Subcutaneous abdominal adipose tissue (tissue), 5 donors: ENCODE measurements around the gene DIP2B.

ENCODE experiments used
- H3K27ac ChIP-seq: one replicate; pipeline ENCODE4 v1.7.0; 2013; ENCODE audit warnings: low read depth, mild to moderate bottlenecking, inconsistent platforms, low read length, moderate library complexity
- H3K27me3 ChIP-seq, 5 donors: one replicate each; pipeline ENCODE4 v1.7.0; 2013; ENCODE audit warnings: low read length in 5 of 5, inconsistent platforms in 1 of 5; ENCODE audit not compliant: control insufficient read depth in 5 of 5, insufficient read depth in 4 of 5
- H3K36me3 ChIP-seq, 5 donors: one replicate each; pipeline ENCODE4 v1.7.0; 2013; ENCODE audit warnings: low read length in 5 of 5; ENCODE audit not compliant: control insufficient read depth in 5 of 5, insufficient read depth in 5 of 5
- H3K4me1 ChIP-seq, 5 donors: one replicate each; pipeline ENCODE4 v1.7.0; 2013; ENCODE audit warnings: low read length in 5 of 5, mild to moderate bottlenecking in 3 of 5, moderate library complexity in 1 of 5; ENCODE audit not compliant: control insufficient read depth in 5 of 5, insufficient read depth in 5 of 5
- H3K4me3 ChIP-seq, 5 donors: one replicate each; pipeline ENCODE4 v1.7.0; 2013; ENCODE audit warnings: low read length in 5 of 5, low read depth in 1 of 5
- H3K9ac ChIP-seq, 5 donors: one replicate each; pipeline ENCODE4 v1.7.0; 2013; ENCODE audit warnings: low read length in 5 of 5, mild to moderate bottlenecking in 4 of 5, moderate library complexity in 3 of 5
- H3K9me3 ChIP-seq, 5 donors: one replicate each; pipeline ENCODE4 v1.7.0; 2013; ENCODE audit warnings: low read length in 5 of 5; ENCODE audit not compliant: control insufficient read depth in 5 of 5
- donor health status: healthy.
- donor health status: healthy.
- donor health status: healthy.
- donor health status: healthy.
- donor health status: healthy.

DIP2B gene

GRCh38 chr12:50638482-50638880 lies 133.7 kb downstream of the DIP2B start:
- H3K9me3 ChIP-seq: no peaks in the 10 kb centered on the region
- no peak overlapping the region for H3K9ac ChIP-seq
- H3K27me3 ChIP-seq: no peaks in the 10 kb centered on the region
- H3K4me3 ChIP-seq: no peak overlapping the region
- peaks cover 0 to 24% (median 12%) of the 10 kb centered on the region in 5 donors for H3K4me1 ChIP-seq
- H3K27ac ChIP-seq: no peak overlapping the region
- H3K36me3 ChIP-seq: peaks cover 0 to 21% (median 8%) of the 10 kb centered on the region in 5 donors

DNA sequence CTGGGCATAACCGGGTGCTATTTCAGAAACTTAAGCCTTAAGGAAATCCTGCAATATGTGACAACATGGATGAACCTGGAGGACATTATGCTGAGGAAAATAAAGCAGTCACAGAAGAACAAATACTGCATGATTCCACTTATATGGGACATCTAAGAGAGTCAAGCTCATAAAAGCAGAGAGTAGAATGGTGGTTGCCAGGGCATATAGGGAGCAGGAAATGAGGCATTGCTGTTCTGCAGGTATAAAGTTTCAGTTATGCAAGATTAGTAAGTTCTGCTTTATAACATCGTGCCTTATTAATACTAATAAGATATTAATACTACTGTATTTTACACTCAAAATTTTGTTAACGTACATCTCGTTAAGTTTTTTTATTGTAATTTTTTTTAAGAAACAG lies 134.9 kb downstream of the DIP2B start:
- H3K9me3 ChIP-seq: no peaks in the 10 kb centered on the region
- no peak overlapping the region for H3K27ac ChIP-seq
- H3K36me3 ChIP-seq: peaks cover 0 to 21% (median 10%) of the 10 kb centered on the region in 5 donors
- H3K9ac ChIP-seq: no peak overlapping the region
- peaks cover 0 to 19% (median 6%) of the 10 kb centered on the region in 5 donors for H3K4me1 ChIP-seq
- H3K27me3 ChIP-seq: no peaks in the 10 kb centered on the region
- H3K4me3 ChIP-seq: no peak overlapping the region

DNA sequence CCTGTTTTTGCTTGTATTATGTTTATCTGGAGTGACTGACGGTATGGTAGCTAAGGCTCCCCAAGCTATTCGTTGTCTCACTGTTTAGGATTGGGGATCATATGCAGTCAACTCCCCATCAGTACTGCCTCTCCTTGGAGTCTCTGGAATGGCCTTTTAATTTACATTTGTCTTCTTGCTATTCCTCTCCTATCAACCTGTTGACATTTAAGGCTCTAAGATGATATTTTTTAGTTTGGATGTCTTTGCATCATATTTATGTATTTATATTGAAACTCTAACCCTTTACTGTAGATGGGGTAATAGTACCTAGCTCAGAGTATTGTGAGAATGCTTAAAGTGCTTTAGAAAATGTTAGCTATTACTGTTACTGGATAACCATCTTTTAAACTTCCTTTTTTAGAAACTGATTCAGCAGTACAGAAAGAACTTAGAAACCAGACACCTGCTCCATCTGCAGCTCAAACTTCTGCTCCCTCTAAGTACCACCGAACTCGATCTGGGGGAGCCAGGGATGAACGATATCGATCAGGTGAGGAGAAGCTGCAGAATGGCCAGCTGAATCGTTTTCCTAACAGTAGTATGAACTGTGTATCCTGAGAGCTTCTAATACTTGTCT lies 135.6 kb downstream of the DIP2B start:
- H3K27ac ChIP-seq: no peak overlapping the region
- peaks cover 0 to 21% (median 10%) of the 10 kb centered on the region in 5 donors for H3K36me3 ChIP-seq
- H3K27me3 ChIP-seq: no peaks in the 10 kb centered on the region
- no peak overlapping the region for H3K9ac ChIP-seq
- H3K4me1 ChIP-seq: peaks cover 0 to 19% (median 6%) of the 10 kb centered on the region in 5 donors
- no peak overlapping the region for H3K4me3 ChIP-seq
- no peaks in the 10 kb centered on the region for H3K9me3 ChIP-seq

- H3K27me3 ChIP-seq: no peaks in the 10 kb centered on the region
- H3K9ac ChIP-seq: no peak overlapping the region
- H3K4me1 ChIP-seq: peaks cover 0 to 12% (median under 1%) of the 10 kb centered on the region in 5 donors
- H3K27ac ChIP-seq: no peak overlapping the region
- H3K4me3 ChIP-seq: no peak overlapping the region
- H3K36me3 ChIP-seq: peaks cover 0 to 21% (median 10%) of the 10 kb centered on the region in 5 donors
- H3K9me3 ChIP-seq: no peaks in the 10 kb centered on the region
Measured at GRCh38 chr12:50641566-50641965, 136.8 kb downstream of the DIP2B start.

- Histone ChIP-seq H3K27me3 (no peaks in the 10 kb centered on the region), H3K9me3 (no peaks in the 10 kb centered on the region), H3K4me3 (no peak overlapping the region), H3K36me3 (peaks cover 0 to 21% (median 10%) of the 10 kb centered on the region in 5 donors), H3K27ac (no peak overlapping the region), H3K4me1 (peaks cover 0 to 7% (median 0%) of the 10 kb centered on the region in 5 donors), H3K9ac (no peak overlapping the region)
Measured at GRCh38 chr12:50642035-50642451, 137.3 kb downstream of the DIP2B start.

- Histone ChIP-seq H3K4me1 (peaks cover 0 to under 1% (median 0%) of the 10 kb centered on the region in 5 donors), H3K27ac (no peak overlapping the region), H3K27me3 (no peaks in the 10 kb centered on the region), H3K36me3 (peaks cover 0 to 21% (median 10%) of the 10 kb centered on the region in 5 donors), H3K9me3 (no peaks in the 10 kb centered on the region), H3K4me3 (no peak overlapping the region), H3K9ac (no peak overlapping the region)
Measured at GRCh38 chr12:50642761-50643160, 138.0 kb downstream of the DIP2B start.

DNA sequence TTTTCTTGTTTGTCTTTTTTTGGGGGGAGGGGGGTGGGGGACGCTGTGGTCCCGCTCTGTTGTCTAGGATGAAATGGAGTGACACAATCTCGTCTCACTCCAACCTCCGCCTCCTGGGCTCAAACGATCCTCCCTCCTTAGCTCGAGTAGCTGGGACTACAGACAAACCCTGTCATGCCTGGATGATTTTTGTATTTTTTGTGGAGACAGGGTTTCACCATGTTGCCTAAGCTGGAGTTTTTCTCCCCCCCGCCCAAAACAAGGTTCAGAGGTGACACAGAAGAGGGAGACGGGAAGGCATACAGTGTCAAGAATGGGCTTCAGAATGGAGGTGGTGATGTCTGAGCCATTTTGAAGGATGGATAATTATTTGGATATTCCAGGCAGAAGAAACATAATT lies 142.2 kb downstream of the DIP2B start:
- H3K27ac ChIP-seq: no peak overlapping the region
- H3K9ac ChIP-seq: no peak overlapping the region
- no peaks in the 10 kb centered on the region for H3K27me3 ChIP-seq
- H3K9me3 ChIP-seq: no peaks in the 10 kb centered on the region
- peaks cover 0 to 10% (median 3%) of the 10 kb centered on the region in 5 donors for H3K36me3 ChIP-seq
- no peak overlapping the region for H3K4me3 ChIP-seq
- H3K4me1 ChIP-seq: no peaks in the 10 kb centered on the region

DNA sequence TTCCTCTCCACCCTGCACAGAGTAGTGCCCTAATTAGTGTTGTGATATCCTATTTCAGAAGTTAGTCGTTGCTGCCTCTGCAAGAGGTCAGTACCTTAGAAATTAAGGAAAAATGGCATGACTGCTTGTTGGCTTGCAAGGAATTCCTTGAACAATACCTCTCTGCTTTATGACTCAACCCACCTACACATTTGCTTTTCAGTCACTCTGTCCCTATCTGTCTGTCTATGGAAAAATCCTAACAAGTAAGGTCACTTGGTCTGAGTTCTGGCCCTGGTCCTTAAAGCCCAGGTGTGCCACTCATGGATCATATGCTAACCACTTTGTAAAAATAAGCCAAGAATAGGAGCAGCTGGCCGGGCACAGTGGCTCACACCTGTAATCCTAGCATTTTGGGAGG lies 142.7 kb downstream of the DIP2B start:
- peaks cover 0 to 7% (median 0%) of the 10 kb centered on the region in 5 donors for H3K36me3 ChIP-seq
- no peak overlapping the region for H3K9ac ChIP-seq
- no peaks in the 10 kb centered on the region for H3K9me3 ChIP-seq
- H3K27ac ChIP-seq: no peak overlapping the region
- no peaks in the 10 kb centered on the region for H3K27me3 ChIP-seq
- no peak overlapping the region for H3K4me3 ChIP-seq
- no peaks in the 10 kb centered on the region for H3K4me1 ChIP-seq

DNA sequence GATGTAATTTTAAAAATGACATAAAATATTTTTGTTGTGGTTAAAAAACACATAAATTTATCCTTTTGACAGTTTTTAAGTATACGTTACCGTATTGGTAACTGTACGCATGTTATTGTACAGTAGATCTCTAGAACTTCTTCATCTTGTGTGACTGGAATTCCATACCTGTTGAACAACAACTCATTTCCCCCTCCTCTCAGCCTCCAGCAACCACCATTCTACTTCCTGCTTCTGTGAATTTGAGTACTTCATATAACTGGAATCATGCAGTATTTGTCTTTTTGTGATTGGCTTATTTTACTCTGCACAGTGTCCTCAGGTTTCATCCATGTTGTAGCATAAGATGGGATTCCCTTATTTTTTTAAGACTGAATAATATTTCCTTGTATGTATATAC lies 145.5 kb downstream of the DIP2B start:
- H3K27me3 ChIP-seq: no peaks in the 10 kb centered on the region
- no peaks in the 10 kb centered on the region for H3K36me3 ChIP-seq
- H3K4me3 ChIP-seq: no peak overlapping the region
- H3K9ac ChIP-seq: no peak overlapping the region
- H3K9me3 ChIP-seq: no peaks in the 10 kb centered on the region
- H3K4me1 ChIP-seq: no peaks in the 10 kb centered on the region
- no peak overlapping the region for H3K27ac ChIP-seq

- Histone ChIP-seq H3K27ac (no peak overlapping the region), H3K9me3 (no peaks in the 10 kb centered on the region), H3K36me3 (peaks cover 0 to 4% (median 0%) of the 10 kb centered on the region in 5 donors), H3K9ac (no peak overlapping the region), H3K27me3 (no peaks in the 10 kb centered on the region), H3K4me1 (no peaks in the 10 kb centered on the region), H3K4me3 (no peak overlapping the region)
Measured at GRCh38 chr12:50655374-50655921, 150.7 kb downstream of the DIP2B start.
